ENCODE results near the gene PHF21A.
"Not testable (repeated sequence)": the region's sequence is repeated elsewhere in the genome, so short reads cannot be mapped to it uniquely, and the experiment has no call there.

Gene PHF21A

DNA sequence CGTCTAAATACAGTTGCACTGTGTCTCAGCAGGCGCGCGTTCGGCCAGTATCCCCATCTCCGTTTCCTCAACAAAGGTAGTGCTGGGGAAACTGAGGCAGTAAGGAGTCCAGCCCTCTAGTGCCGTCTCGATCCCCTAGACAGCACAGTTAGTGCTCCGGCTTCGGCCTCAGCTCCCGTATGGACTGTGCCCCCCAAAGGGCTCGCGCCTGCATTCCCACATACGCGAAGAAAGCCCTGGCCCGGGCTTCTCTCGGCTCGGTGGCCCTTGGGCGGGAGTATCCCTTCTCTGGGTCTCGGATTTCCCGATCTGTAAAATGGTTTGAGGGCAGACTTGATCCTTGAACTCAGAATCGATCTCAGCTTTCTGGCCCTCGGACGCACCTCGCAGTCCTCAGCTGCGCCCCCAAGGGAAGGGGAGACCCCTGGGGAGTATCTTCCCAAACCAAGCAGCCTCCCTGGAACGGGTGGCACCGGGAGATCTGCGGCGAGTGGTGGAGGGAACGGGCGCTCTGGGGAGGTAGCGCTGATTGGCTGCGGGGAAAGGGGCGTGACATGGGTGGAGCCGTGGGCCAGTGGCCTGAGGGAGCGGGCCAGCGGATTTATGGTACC, 202.8 kb downstream of the PHF21A start:
- peak; percentile 12 to 80 for DNase-seq

DNA sequence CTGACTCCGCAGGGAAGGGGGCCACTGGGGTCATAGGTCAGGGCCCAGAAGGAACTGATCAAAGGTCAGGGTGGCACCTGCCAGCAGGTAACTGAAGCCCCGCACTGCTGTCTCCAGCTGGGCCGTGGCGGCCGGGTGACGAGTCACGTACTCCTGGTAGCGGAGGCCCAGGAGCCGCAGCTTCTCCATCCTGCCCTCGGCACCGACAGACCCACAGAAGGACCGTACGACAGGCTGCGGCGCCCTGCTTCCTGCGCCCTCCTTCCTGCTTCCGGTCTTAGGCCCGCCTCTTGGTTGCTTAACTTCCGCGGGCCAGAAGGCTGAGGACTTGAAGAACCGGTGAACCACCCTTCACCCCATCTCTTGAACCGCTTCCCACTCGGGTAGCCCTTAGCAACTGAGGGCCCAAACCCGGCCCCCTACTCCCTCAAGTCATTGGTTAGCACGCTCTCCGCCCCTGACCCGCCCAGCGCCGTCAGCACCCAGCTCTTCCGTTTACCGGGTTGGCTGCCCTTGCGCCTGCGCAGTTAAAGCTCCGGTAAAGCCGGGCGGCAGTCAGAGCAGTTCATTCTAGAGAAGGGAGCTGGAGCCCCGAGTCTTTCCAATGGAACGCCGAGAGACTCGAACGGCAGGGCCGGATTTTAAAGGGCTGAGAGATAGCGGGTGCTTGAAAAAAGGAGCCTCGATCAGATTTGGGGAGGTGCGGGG, 203.5 kb downstream of the PHF21A start, which contains the start of gene PEX16:
Gene PEX16, minus strand, starts transcription at position 255 of the 708 bp plus-strand sequence. Its CDS starts 66 bp downstream, at position 189.
- DNase-seq, result peak; percentile 98

DNA sequence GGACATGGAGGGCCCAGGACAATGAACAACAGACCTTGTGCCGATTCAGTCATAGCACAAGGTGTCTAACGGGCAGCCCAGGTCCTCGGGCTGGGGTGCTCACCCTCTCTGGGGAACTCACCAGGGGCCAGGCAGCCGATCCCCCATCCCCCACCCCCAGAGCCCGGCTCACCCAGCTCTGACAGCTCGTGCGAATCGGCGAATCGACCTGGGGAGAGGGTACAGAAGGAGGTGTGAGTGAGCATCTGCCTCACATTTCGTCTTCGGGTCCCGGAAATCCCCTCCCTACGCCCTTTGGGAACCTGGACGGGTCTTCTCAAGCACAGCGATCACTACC, 204.0 kb downstream of the PHF21A start:
- no peak for DNase-seq

GRCh38 chr11:45915446-45915845, 205.8 kb downstream of the PHF21A start:
- DNase-seq, result no peak

GRCh38 chr11:45913942-45914635, 207.2 kb downstream of the PHF21A start:
- DNase-seq, result no peak

DNA sequence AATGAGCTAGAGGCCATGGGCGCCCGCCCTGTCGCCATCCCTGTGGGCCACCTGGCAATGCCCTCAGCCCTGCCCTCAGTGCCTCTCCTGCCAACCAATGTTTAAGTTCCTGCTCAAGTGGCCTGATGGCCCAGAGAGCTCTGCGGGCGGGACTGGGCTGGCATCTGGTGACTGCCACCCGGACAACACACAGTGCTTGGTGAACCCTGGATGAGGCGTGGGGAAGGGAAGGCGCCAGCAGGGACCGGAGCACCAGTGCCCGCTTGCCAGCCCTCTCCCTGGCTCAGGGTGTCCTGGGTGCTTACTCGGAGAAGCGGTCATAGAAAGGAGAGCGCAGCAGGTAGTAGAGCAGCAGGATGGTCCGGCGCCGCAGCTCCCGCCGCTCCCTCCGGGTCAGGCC, 207.7 kb downstream of the PHF21A start:
- no peak for DNase-seq

DNA sequence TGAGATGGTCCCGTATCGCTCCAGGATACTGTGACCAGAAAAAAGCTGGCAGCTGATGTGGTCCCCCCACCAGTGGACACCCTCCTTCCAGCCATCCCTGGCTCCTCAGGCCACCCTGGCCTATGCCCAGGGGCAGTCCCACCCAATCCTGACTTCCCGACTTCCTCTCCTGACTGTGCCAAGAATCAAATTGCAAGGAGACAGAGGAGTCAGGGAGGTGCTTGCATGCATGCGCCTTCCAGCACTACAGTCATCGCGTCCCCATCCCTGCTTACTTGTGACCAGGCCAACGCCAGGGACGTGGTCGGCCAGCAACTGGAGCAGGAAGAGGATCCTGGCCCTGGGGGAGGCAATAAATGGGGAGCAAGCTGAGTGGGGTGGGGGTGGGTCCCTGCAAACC, 210.6 kb downstream of the PHF21A start:
- DNase-seq, result no peak

- DNase-seq, result no peak
Measured at GRCh38 chr11:45909594-45910475, 211.4 kb downstream of the PHF21A start.

DNA sequence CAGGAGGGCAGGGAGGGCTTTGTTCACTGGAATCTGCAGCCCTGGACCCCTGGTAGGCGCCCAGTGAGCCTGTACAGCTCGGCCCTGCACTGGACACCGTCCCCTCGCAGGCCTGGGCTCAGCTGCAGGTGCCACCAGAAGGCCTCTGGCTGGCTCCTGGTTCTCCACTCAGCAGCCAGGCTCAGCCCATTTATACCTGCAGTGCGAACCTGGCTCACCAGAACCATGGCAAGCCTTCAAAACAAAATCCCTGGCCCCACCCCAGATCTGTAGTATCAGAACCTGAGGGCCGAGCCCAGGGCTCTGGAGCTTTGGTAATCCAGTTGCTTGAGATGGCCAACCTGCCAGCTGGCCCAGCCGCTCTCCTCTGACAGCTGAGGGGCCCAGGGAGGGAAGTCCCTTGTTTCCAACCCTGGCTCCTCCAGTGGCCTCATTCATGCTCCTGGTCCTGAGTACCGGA, 213.3 kb downstream of the PHF21A start:
- DNase-seq, result no peak

DNA sequence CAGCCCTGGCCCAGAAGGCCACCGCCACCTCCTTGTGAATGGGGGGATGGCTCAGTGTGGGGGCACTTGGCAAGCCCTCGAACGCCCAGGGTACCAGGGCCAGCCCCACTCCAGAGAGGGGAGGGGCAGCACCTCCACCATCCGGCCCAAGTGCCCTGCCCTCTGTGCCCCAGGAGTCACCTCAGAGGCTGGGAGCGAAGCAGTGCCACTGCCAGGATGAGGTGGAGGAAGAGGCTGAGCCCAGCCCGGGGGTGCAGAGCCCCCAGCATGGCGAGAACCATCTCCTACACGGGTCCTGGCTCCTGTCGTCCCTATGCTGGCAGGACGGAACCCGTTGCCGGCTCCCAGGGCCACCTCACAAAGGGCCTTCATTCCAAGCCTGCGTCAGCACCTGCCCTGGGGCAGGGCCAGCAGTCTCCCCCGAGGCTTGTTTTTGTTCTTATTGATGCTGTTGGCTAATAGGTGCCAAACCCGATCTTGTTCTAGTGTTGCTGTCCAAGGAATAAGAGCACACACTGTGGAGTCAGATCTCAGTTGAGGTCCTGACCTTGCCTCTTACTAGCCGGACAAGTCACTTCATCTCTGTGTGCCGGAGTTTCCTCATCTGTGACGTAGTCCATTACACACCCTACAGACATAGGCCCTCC, 214.2 kb downstream of the PHF21A start, which contains the start of gene FREY1:
Gene FREY1, minus strand, starts transcription at position 307 of the 647 bp plus-strand sequence. Its CDS starts 26 bp downstream, at position 281.
- DNase-seq, result no peak

- no peak for DNase-seq
Measured at GRCh38 chr11:45906096-45906682, 215.1 kb downstream of the PHF21A start.

DNA sequence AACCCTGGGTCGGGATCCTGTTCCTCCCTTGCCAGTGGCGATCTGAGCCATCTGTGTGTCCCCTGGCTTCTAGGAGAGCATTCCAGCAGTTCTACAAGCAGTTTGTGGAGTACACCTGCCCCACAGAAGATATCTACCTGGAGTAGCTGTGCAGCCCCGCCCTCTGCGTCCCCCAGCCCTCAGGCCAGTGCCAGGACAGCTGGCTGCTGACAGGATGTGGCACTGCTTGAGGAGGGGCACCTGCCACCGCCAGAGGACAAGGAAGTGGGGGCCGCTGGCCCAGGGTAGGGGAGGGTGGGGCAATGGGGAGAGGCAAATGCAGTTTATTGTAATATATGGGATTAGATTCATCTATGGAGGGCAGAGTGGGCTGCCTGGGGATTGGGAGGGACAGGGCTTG, 215.7 kb downstream of the PHF21A start:
- not testable (repeated sequence) for DNase-seq

GRCh38 chr11:45905095-45905494, 216.2 kb downstream of the PHF21A start:
- no peak for DNase-seq

DNA sequence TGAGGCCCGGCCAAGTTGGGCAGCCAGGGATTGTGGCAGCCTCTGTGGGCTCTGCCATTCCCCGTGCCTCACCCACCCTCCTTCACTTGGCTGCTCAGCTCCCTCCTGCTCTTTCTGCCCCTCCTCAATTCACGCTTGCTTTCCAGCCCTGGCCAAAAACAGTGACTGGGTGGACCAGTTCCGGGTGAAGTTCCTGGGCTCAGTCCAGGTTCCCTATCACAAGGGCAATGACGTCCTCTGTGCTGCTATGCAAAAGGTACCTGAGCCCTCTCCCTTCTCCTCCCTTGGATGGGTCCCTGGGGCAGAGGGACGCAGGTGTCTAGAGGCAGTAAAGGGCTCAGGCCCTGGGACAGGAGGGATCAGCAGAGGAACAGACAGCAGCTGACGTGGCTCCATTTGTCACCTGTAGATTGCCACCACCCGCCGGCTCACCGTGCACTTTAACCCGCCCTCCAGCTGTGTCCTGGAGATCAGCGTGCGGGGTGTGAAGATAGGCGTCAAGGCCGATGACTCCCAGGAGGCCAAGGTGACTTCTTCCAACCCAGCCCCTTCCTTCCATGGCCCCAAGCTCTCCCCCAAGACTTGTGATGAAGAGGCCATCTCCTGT, 216.8 kb downstream of the PHF21A start:
- no peak for DNase-seq

DNA sequence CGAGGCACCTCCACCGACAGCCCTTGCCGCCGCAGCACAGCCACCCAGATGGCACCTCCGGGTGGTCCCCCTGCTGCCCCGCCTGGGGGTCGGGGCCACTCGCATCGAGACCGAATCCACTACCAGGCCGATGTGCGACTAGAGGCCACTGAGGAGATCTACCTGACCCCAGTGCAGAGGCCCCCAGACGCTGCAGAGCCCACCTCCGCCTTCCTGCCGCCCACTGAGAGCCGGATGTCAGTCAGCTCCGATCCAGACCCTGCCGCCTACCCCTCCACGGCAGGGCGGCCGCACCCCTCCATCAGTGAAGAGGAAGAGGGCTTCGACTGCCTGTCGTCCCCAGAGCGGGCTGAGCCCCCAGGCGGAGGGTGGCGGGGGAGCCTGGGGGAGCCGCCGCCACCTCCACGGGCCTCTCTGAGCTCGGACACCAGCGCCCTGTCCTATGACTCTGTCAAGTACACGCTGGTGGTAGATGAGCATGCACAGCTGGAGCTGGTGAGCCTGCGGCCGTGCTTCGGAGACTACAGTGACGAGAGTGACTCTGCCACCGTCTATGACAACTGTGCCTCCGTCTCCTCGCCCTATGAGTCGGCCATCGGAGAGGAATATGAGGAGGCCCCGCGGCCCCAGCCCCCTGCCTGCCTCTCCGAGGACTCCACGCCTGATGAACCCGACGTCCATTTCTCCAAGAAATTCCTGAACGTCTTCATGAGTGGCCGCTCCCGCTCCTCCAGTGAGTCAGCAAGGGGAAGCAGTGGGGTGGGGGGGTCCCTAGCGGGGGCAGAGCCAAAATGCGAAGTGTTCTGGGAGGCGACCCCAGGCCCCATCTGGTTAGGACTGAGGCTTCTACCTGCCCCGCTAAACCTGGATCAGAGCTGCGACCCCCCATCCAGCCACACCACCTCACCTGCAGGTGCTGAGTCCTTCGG, 218.5 kb downstream of the PHF21A start:
- no peak for DNase-seq

- DNase-seq, result no peak
Measured at GRCh38 chr11:45901626-45902025, 219.6 kb downstream of the PHF21A start.

DNA sequence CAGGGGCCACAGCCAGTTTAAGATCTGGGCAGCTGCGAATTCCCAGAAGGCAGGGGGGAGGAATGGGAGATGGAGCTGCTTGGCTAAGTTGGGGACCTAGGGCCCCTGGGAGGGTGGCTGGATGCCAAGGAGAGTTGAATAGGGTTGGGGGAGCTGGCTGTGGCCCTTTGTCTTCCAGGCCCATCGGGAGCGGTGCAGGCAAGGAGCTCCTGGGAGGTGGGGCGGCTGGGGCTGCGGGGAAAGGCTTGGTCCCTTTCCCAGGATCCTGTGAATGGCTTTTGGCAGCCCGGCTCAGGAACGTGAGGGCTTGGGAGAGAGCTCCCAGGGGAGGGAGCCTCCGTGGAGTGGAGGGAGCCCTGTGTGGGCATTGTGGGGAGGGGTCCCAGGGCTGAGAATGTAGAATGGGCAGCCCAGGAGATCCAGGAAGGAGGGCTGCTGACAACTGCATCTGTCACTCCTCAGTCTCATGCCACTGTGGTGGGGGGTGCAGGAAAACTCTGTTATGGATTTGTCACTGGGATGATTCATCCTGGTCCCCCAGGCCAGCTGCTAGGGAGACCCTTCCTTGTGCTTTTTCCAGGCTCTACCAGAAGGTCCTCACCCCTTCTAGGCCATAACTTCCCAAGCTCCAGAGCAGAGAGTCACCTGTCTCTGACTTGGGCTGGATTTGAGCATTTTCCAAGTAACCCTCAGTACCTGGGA, 220.2 kb downstream of the PHF21A start:
- DNase-seq, result no peak

GRCh38 chr11:45900175-45900800, 221.0 kb downstream of the PHF21A start:
- not testable (repeated sequence) for DNase-seq
